Cerebellar cortex (tissue), 1 donor: Measurements from ENCODE around the gene CASKIN2.

Experiments used
- DNase-seq: peaks from one replicate; pipeline ENCODE4 v3.0.0-alpha.2; 2015; ENCODE audit warnings: low spot score

The CASKIN2 gene

DNA sequence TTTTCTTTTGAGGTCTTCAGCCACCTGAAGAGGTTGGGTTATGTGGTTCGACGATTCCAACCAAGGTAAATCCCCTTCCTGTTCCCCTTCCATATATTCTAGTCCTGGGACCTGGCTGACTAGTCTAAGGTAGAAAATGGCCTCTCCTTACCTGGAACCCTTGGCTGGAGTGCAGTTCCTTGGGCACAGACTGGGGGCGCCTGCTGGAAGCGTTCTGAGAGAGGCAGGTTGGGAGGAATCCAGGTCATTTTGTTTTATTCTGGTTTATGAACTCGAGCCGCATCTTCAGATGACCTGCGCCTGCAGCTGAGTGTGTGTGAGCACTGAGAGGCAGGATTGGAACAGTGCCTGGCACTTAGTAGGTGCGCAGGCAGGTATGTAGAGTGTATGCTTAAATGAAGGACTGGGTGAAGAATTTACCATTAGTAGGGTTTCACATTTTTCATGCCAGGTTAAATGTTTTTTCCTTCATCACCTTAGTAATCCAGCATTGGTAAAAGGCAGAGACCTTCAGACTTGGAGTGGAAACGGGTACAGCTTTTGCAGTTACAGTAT, 3.7 kb upstream of the CASKIN2 start:
- DNase-seq: no peak

DNA sequence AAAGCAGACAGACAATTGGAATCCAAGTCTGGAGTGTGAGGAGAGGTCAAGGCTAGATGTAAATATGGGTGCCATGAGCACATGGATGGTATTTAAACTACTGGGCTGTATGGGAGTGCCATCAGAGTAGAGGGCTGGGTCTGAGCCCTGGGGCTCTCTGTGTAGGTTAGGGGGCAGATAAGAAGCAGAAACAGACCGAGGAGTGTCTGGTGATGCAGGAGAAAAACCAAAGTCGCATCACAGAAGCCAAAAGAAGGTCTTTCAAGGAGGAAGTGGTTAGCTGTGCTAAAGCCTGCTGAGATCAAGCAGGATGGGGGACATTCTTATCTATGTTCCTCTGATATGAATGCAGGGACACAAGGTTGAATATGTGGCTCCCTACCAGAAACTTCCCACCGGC, 2.9 kb upstream of the CASKIN2 start:
- no peak for DNase-seq

DNA sequence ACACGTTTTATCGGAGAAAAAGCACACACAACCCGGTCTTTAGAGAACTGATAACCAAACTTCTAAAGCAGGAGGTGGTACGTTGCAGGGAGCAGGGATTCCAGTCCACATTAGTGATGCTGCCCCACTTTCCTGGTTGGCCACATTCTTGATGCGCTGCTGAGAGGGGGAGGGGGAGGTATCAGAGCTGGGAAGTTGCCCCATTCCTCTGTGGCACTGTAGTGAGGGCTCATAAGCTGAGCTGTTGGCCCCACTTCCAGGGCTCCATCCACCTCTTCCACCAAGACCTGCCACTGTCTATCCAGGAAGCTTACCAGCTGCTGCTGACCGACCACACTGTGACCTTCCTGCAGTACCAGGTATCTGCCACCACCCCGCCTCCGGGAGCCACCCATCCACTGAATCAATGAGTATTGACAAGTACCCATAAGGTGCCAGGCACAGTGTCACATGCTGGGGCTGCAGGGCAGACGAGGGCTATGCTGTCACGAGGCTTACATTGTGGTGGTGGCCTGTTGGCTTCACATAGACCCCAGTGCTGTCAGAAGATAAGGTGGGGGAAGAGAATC, 2.0 kb upstream of the CASKIN2 start:
- DNase-seq: no peak

DNA sequence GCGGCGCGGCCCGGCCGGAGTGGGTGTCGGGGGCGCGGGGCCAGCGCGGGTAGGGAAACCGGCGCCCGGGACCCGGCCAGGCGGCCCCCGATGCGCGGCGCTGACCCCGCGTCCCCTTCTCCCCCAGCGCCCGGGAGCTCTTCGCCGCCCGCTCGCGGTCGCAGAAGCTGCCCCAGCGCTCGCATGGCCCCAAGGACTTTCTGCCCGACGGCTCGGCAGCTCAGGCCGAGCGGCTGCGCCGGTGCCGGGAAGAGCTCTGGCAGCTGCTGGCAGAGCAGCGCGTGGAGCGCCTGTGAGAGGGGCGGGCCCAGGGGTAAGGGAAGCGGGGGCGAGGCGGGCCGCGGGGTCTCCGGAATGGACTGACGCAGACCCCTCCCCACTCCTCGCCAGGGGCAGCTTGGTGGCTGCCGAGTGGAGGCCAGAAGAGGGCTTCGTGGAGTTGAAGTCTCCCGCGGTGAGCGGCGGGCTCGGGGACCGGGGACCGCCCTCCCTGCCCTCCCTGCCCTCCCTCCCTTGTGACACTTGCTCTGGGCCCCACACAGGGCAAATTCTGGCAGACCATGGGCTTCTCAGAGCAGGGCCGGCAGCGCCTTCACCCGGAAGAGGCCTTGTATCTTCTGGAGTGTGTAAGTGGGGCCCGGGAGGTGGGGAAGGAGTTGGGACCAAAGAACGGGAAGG, 1.4 kb upstream of the CASKIN2 start:
- no peak for DNase-seq

DNA sequence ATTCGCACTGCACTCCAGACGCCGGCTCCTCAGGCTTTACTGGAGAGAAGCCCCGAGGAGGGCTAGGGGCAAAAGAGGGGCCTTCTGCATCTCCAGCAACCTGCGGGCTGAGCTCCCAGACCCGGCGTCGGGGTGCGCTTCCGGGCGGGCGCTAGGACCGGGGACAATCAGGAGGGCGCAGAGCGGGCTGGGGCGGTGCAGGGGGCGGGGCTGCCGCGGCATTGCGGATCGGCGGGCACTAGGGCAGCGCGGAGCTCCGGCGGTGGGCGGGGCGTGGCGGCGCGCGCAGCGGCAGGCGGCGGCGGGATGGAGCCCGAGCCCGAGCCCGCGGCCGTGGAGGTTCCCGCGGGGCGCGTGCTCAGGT, 900 bp upstream of the CASKIN2 start, which contains the start of gene TSEN54:
TSS of gene TSEN54 (plus strand) at position 274 of the 364 bp plus-strand sequence. CDS start at position 307, 33 bp downstream.
- DNase-seq: peak; percentile 91

DNA sequence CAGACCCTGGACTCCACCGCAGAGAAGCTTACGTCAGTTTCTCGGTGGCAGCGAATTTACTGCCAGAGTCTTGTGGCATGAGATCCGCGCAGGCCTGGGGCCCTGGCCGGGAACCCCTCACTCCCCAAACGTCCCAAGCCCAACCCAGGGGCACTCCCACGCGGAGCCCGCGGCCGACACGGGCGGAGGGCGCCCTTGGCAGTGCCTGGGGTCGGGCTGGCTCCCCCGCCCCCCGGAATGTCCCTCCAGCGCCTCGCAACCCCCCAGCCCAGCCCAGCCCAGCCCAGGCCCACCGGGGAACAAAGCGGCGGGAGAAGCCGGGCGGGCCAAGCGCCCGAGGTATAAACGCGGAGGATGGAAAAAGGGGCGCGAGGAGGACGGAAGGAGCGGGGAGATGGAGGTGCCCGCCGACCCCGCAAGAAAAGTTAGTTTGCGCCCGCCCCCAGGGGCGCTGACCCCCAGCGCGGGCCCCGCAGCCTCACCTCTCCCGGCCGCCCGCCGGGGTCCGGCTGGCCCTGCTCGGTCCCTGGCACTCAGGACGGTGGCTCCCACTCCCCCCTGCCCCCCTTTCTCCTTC, 330 bp downstream of the CASKIN2 start:
- no peak for DNase-seq

DNA sequence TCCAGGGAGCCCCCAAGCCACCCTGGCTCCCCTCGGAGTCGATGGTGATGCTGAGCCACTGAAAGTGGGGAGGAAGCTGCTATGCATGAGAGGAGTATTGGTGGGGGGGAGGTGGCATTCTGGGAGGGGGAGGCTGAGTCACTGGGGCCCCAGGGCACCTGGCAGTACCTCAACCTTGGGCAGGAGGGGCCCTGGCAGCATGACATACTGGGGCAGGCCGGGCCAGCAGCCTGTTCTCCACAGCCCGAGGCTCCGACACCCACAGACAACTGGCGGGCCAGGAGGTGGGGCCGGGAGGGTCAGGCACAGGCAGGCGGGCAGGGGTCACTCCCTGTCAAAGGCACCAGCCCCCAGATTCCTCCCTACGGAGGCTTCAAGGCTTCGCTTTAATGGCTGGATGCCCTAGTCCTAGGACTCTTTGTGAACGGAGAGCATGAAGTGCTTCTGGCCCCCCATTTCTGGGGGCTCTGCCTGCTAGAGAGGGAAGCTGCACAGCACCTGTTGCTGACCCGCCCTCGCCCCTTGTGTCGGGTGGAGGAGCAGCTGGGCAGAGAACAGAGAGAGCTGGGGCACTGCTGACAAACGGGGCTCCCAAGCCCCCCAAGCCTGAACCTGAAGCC, 928 bp downstream of the CASKIN2 start:
- DNase-seq: no peak

DNA sequence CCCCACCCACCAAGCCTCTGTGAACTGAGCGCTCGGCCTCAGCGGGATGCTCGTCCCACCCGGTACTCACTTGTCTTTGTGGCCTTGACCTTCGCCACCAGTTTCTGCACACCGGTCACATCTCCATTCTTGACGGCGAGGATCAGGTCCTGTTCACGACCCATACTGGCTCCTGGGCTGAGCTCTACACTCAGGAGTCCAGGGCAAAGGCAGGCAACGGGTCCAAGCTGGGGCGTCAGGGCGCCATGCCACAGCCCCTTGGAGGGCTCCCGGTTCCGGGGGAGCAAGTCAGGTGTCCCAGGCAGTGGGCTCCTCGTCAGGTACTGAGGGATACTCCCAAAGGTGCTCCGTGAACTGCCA, 1.7 kb downstream of the CASKIN2 start:
- DNase-seq: no peak

DNA sequence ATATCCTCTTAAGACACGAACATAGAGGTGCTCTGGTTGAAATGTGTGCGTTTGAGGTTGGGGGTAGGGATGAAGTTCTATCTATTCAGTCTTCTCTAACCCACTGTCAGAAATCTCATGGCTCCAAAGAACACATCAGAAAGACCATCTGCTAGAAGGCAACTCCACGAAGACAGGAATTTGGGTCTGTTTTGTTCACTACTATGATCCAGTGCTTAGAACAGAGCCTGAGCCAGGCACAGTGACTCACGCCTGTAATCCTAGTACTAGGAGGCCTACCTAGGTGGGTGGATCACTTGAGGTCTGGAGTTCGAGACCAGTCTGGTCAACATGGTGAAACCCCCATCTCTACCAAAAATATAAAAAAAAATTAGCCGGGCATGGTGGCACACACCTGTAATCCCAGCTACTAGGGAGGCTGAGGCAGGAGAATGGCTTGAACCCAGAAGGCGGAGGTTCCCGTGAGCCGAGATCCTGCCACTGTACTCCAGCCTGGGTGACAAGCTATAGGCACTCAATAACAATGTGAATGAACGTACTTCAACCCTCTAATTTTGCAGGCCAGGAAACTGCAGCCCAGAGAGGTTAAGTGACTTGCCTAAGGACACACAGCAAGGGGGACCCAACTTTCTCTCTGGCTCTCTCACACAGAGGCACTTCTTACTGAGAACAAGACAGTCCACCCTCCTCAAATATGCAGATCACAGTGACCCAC, 2.3 kb downstream of the CASKIN2 start:
- no peak for DNase-seq

DNA sequence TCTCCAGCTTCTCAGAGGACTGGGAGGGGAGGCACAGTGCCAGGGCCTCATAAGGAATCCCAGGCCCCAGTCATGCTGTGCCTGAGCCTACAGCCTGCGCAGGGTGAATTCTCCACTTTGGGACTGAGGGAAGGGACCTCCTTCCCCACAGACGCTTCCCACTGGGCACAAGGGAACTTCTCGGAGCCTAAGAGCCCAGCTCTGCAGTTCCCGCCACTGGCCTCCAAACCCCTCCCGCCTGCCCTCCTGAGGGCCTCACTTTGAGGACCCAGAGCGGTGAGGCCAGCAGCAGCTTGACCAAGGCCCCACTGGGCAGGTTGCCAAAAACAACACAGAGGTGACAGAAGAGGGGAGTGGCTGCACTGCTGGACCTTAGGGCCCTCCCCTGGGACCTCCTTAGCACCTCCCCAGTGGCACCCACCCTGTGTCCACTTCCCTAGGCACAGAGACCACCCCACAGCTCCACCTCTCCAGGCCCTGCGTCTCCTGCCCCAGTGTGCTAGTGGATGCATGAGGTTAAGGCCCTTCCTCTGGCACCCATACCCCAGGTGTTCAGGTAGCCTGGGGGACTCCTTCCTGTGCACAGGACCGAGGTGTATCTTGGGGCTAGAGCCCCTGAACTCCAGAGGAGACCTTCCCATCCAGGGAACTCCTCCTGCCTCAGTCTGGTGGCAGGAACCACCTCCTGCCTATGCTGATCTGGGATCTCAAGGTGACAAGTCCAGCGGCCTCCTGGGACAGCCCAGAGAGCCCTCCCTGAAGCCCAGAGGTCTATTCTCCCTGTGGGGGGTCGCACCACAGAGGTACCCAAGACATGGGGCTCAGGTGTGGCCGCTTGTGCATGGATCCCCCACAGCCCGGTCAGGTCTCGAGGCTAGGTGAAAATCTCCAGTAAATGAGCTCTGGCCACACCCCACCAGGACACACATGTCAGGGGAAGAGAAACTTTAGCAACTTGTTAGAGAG, 3.4 kb downstream of the CASKIN2 start:
- DNase-seq: no peak

DNA sequence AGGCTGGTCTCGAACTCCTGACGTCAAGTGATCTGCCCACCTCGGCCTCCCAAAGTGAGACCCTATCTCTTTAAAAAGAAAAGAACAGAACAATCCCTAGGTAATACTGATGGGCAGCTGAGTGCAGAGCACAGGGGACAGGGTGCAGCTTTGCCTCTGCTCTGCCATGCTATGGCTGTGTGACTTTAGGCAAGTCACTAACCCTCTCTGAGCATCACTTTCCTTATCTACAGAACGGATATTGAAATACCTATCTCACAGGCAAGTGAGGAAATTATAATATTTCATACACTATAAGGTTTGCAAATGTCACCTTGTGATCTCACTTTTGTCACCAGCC, 4.1 kb downstream of the CASKIN2 start:
- DNase-seq: no peak

DNA sequence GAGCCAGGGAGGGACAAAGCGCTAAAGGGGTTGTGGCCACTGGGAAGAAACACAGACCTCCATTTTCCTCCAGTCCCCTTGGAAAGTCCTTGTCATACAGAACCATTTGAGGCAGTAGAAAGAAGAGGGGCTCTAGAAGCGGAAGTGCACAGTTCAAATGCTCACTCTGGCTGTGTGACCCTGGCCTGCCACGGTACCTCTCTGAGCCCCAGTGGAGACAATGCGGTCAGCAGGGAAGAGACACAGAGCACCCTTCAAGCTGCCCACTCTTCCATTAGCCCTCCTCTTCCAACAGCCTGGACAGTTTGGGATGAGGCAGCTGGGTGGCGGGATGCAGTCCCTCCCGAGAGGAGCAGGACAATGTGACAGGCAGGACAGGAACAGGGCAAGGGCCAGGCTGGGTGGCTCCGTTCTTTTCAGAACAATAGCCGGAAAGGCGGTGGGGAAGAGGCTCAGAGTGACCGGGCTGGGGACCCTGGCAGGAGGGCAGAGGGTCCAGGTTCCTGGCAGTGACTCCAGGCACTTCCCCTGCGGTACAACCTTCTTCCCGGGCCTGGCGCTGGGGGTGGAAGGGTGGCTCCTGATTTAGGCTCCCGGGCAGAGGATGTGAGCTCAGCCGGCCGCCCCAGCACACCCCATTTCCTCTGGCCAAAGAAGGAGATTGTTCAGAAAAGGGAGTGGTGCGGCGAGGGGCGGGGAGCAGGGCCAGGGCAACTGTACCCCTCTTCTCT, 5.6 kb downstream of the CASKIN2 start:
- no peak for DNase-seq

DNA sequence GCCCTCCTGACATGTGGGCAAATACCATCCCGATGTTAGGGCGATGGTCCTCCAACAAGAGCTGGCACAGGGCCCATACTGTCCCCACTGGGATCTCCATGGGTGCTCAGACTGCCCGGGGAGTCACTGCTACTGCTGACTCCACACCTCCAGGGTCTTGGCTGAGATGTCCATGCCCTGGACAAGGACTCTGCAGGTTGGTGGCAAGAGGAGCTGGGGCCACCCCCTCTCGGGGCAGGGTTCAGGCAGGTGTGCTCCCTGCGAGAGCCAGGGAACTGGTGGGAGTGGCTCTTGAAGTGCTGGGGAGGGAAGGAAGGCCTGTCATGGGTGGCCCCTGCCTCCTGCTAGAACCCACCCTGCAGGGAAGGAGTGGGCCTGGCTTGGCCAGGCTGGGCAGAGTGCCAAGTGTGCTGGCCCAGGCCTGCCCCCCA, 6.4 kb downstream of the CASKIN2 start:
- no peak for DNase-seq

DNA sequence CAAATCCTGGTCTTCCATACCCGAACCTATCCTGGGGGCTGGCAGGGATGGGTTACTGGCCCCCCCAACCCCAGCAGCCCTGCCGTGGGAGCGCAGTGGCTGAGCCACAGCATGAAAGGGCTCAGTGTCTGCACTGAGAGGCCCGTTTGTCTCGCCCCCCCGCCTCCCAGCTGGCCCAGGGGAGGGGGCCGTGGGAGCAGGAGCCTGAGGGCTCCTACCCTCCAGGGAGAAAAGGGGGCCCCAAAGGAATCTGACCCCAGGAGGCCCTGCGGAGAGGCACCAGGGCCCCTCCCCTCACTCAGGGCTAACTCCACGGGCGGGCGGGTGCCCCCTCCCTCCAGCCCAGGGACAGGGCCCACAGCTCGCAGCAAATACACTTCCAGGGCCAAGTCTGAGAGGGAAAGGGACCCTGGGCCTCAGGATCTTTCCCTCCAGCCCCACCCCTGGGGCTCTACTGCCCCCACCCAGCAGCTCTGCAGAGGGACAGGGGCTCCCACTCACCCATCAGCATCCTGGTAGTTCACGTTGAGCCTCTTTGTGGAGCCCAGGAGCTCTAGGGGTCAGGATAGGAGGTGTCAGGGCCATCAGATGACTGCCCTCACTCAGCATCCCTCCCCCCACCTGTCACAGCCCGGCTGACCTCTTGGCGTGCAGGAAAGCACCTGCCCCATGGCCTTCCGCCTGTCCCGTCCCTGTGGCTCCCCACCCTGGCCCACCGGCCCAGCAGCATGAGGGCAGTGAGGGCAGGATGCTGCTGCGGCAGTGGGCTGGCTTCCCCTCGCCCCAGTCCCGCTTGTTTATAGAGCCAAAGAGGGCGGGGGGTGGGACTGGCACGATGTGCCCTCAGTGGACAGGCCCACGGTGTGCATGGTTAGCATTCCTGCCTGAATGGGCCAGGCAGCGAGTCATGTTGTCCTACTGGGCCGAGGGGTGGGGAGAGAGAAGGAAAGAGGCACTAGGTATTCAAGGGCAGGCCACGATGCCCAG, 7.3 kb downstream of the CASKIN2 start:
- DNase-seq: no peak

DNA sequence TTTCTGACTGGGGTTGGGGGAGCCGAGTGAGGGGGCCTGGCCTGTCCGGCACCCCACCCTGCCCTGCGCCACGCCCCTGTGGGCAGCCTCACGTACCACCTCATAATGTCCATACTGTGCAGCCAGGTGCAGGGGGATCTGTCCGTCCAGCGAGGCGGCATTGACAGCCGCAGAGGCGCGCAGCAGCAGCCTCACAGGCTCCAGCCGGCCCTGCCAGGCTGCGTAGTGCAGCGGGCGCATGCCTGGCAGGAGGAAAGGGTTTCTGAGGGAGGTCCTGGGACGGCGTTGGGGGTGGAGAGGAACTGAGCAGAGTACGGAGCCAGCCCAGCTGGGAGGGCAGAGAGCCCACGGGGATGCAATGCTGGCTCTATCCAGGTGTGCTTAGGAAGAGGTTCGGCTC, 8.4 kb downstream of the CASKIN2 start:
- DNase-seq: no peak

DNA sequence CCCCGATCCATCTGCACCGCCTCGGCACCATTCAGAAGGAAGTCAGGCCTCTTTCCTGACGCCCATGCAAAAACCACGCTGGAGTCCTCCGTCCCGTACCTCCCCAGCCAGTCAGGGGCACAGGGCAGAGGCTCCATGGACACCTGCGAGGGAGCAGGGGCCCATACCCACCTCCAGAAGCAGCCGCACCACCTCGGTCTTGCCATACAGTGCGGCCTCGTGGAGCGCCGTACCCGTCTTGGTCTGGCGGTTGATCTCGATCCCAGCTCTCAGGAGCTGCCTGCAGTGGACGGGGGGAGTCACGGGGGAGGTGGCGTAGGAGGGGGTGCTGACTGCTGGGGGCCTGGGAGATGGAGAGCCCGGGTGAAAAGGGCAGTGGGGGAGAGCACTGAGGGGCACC, 9.2 kb downstream of the CASKIN2 start:
- no peak for DNase-seq

DNA sequence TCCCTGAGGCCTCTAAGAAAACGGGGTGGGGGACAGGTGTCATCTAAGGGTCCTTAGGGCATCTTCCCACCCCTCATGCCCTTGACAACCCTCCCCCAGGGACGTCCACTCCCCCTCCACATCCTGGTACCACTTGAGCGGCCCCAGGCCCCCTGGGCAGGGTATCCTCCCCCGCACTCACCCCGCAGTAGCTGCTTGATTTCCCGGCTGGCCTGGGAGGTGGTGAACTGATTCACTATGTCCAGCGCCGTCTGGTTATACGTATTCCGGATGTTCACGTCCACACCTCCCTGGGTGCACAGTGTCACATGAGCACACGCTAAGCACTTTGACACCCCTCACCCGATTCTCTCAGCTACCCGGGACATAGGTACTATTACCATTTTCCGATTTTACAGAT, 9.7 kb downstream of the CASKIN2 start:
- no peak for DNase-seq

DNA sequence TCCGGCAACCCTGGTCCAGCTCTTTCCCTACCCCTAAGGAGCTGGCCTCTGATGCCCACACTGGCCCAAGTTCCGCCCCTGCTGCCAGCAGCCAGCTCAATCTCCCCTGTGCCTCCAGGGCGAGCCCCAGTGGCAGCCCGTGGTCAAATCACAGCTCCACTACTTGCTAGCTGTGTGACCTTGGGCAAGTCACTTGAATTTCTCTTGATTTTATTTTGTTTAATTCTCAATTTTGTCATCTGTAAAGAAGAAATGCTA, 10.3 kb downstream of the CASKIN2 start:
- no peak for DNase-seq

DNA sequence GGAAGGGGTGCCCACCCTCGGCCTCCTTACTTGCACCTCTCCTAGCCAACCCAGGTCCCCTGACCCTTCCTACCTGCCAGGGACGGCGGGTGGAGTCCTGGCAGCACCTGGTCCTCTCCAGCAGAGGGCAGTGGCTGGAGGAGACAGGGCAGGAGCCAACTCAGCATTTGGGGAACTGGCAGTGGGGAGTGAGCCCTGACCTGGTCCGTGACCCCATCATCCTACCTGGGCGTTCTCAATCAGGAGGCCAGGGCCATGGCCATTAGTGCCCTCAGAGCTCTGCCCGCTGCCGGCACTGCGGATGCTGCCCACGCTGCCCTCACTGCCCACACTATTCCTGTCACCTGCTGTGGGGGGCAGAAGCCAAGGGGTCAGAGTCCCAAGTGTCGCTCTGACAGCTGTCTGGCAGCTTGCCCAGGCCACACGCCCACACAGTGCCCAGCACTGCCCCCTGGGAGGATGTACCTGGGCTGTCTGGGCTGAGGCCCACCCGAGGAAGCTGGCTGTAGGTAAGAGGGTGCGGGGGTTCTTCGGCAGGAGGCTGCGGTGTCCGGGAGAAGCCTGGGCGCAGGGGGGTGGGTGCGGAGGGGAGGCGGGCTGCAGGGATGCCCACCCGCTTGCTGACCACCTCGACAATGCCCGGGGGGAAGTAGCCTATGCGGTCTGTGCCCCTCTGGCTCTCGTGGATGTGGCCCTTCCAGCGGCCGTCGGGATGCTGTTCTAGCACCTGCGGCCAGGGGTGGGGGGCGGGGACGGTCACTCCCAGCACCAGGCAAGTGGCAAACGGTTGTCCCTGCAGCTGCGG, 10.8 kb downstream of the CASKIN2 start:
- no peak for DNase-seq
